ENCODE data around the gene APOC1.
A peak's percentile ranks its signal among the peaks of the same experiment; 100 is the strongest.
"Not testable (repeated sequence)": the region's sequence is repeated elsewhere in the genome, so short reads cannot be mapped to it uniquely, and the experiment has no call there.

Gene APOC1

GRCh38 chr19:44913512-44914432 lies 636 bp upstream of the APOC1 start:
- DNase-seq: not testable (repeated sequence)

GRCh38 chr19:44924243-44924725 lies 9.9 kb downstream of the APOC1 start:
- DNase-seq: no peak

GRCh38 chr19:44925114-44925891 lies 10.9 kb downstream of the APOC1 start:
- no peak for DNase-seq

- DNase-seq: not testable (repeated sequence)
Measured at GRCh38 chr19:44926245-44927077, 12.1 kb downstream of the APOC1 start.

GRCh38 chr19:44927746-44928145 lies 13.3 kb downstream of the APOC1 start:
- no peak for DNase-seq

- DNase-seq: no peak
Measured at GRCh38 chr19:44930088-44930487, 15.7 kb downstream of the APOC1 start.

GRCh38 chr19:44931541-44931940 lies 17.1 kb downstream of the APOC1 start:
- DNase-seq: no peak

GRCh38 chr19:44939668-44940067 lies 25.3 kb downstream of the APOC1 start:
- no peak for DNase-seq

- DNase-seq: no peak
Measured at GRCh38 chr19:44942067-44942571, 27.7 kb downstream of the APOC1 start, which contains the start of gene APOC4. Gene APOC4, plus strand, starts transcription at chr19:44942237. Its CDS starts 41 bp downstream, at chr19:44942278.

GRCh38 chr19:44943801-44944249 lies 29.4 kb downstream of the APOC1 start:
- DNase-seq: no peak

GRCh38 chr19:44947041-44947581 lies 32.7 kb downstream of the APOC1 start:
- DNase-seq: no peak

- DNase-seq: no peak
Measured at GRCh38 chr19:44948237-44948636, 33.8 kb downstream of the APOC1 start.

- no peak for DNase-seq
Measured at GRCh38 chr19:44948763-44949374, 34.5 kb downstream of the APOC1 start.

GRCh38 chr19:44949550-44949949 lies 35.1 kb downstream of the APOC1 start:
- DNase-seq: no peak

GRCh38 chr19:44951179-44952159 lies 37.1 kb downstream of the APOC1 start:
- DNase-seq: peak; percentile 60 to 89

GRCh38 chr19:44954278-44954648 lies 39.9 kb downstream of the APOC1 start:
- DNase-seq: no peak

GRCh38 chr19:44954649-44955504 lies 40.5 kb downstream of the APOC1 start, which contains the start of gene CLPTM1:
Gene CLPTM1, plus strand, starts transcription at chr19:44955380. Its CDS starts 16 bp downstream, at chr19:44955396.
- DNase-seq: peak; percentile 97 to 98

- no peak for DNase-seq
Measured at GRCh38 chr19:44955505-44956439, 41.4 kb downstream of the APOC1 start.

Measured in NCI-H1930 (cell line).